BJ (cell line): ENCODE results near the gene SIGLEC1. TPM values are rescaled to one million over a fixed set of nuclear protein-coding genes. Genes with fewer than 3 reads are reported as not detected.

Source experiments
- CTCF ChIA-PET: fragments of 350-600 bp; formaldehyde crosslinking; extraction: SDS; loops from one replicate; lab custom pipeline; 2021; ENCODE audit warnings: antibody characterized with exemption, inconsistent platforms; lab: Yijun Ruan, JAX
- POLR2A ChIA-PET: fragments of 300-600 bp; sonication (Branson Sonifier 250); formaldehyde crosslinking; extraction: SDS; loops from one replicate; lab custom pipeline; 2021; ENCODE audit warnings: antibody characterized with exemption; lab: Charles Lee
- DNase-seq: peaks from one replicate; pipeline ENCODE4 v3.0.0-alpha.2; 2011; ENCODE audit warnings: low read depth
- H3K27me3 ChIP-seq: 2 replicates; pipeline ENCODE4 v1.6.0; 2011; ENCODE audit warnings: low read length; ENCODE audit not compliant: control insufficient read depth, insufficient read depth
- H3K36me3 ChIP-seq: 2 replicates; pipeline ENCODE4 v1.5.1; 2011; ENCODE audit warnings: low read length; ENCODE audit not compliant: control insufficient read depth, insufficient read depth
- H3K4me3 ChIP-seq: 2 replicates; pipeline ENCODE4 v1.5.1; 2011; ENCODE audit warnings: low read depth, mild to moderate bottlenecking, control low read depth, low read length
- polyA plus RNA-seq: library from polyadenylated mRNA; depleted of rRNA; stranded (reverse); fragments of >200 nt; gene quantifications from 2 replicates; pipeline ENCODE4 v1.2.3, GENCODE V29; 2011
- TF ChIP-seq, protein P1 (sequence below): IDR thresholded peaks from 2 replicates; pipeline ENCODE4 v1.5.1; 2011; ENCODE audit warnings: low read depth, mild to moderate bottlenecking, control low read depth, inconsistent platforms, low read length, moderate library complexity; ENCODE audit not compliant: insufficient read depth

The SIGLEC1 gene
- polyA plus RNA-seq, 1 experiment: not detected

DNA sequence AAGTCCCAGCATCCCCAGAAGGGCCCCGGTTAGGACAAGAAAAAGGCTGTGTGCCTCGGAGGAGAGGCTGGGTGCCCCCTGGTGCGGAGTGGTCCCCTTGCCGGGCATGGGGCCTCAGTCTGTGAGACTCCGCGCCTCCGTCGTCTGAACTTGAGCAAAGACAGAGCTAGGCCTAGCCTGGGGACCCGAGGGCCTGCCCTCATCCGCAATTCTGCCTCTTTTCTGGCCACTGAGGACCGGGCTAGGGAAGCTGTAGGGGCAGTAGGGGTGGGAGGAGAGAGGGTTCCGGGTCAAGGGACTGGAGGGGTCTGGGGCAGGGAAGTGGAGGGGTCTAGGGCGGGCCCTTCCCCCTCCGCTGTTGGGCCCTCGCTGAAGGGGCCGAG, 19.5 kb upstream of the SIGLEC1 start:
- ChIA-PET CTCF (interaction anchor here (0.7 to 1.3 kb wide), 5 partner anchors 15 to 55 kb away, joined by 3 to 4 read pairs (median 3); no protein-coding TSS in a partner anchor), POLR2A (interaction anchor here (0.5 kb wide), 1 partner anchor 9 kb away, joined by 4 read pairs; no protein-coding TSS in a partner anchor)
- TF ChIP-seq, protein P1, sequence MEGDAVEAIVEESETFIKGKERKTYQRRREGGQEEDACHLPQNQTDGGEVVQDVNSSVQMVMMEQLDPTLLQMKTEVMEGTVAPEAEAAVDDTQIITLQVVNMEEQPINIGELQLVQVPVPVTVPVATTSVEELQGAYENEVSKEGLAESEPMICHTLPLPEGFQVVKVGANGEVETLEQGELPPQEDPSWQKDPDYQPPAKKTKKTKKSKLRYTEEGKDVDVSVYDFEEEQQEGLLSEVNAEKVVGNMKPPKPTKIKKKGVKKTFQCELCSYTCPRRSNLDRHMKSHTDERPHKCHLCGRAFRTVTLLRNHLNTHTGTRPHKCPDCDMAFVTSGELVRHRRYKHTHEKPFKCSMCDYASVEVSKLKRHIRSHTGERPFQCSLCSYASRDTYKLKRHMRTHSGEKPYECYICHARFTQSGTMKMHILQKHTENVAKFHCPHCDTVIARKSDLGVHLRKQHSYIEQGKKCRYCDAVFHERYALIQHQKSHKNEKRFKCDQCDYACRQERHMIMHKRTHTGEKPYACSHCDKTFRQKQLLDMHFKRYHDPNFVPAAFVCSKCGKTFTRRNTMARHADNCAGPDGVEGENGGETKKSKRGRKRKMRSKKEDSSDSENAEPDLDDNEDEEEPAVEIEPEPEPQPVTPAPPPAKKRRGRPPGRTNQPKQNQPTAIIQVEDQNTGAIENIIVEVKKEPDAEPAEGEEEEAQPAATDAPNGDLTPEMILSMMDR: no peak
- DNase-seq: no peak
- H3K4me3 ChIP-seq: no peak overlapping the region
- peaks cover 33% of the 10 kb centered on the region for H3K27me3 ChIP-seq
- no peaks in the 10 kb centered on the region for H3K36me3 ChIP-seq

DNA sequence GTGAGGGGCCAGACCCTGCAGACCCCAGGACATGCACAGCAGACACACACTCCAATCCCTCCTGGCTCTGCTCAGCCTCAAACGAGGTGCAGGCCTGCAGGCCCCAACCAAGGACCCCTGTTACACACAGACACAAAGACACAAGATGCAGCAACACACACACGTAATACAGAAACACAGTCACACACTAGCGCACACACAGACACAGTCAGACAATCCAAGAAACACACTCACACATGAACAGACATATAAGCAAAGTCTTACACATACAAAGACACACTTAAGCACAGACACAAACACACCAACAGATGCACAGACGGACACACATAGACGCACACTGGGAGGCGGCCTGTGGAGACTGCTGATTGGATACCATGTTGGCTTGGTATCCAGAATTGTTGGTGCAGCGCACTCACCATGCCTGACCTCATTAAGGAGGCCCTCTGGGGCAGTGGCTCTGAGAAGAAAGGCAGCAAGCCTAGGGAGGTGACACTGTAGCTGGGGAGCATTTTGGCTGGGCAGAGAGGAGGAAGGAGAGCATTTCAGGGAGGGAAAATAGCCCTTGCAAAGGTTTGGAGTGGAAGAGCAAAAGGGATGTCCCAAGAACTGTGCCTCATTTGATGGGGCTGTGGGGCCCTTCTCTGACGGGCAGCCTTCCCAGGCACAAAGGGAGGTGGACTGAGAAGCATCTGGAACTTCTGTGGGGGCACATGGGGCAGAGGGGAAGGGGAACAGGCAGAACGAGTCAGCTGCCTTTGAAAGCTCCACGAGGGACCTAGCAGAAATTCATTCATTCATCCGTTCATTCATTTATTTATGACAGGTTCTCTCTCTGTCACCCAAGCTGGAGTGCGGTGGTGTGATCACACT, 18.6 kb upstream of the SIGLEC1 start:
- H3K36me3 ChIP-seq: no peaks in the 10 kb centered on the region
- H3K27me3 ChIP-seq: peaks cover 33% of the 10 kb centered on the region
- TF ChIP-seq, protein P1: no peak
- no peak for DNase-seq
- ChIA-PET POLR2A (interaction anchor here (0.5 kb wide), 1 partner anchor 8 kb away, joined by 4 read pairs; no protein-coding TSS in a partner anchor), CTCF (interaction anchor here (0.7 to 2.2 kb wide), 6 partner anchors 14 to 54 kb away, joined by 3 to 11 read pairs (median 4); no protein-coding TSS in a partner anchor)
- H3K4me3 ChIP-seq: no peak overlapping the region

DNA sequence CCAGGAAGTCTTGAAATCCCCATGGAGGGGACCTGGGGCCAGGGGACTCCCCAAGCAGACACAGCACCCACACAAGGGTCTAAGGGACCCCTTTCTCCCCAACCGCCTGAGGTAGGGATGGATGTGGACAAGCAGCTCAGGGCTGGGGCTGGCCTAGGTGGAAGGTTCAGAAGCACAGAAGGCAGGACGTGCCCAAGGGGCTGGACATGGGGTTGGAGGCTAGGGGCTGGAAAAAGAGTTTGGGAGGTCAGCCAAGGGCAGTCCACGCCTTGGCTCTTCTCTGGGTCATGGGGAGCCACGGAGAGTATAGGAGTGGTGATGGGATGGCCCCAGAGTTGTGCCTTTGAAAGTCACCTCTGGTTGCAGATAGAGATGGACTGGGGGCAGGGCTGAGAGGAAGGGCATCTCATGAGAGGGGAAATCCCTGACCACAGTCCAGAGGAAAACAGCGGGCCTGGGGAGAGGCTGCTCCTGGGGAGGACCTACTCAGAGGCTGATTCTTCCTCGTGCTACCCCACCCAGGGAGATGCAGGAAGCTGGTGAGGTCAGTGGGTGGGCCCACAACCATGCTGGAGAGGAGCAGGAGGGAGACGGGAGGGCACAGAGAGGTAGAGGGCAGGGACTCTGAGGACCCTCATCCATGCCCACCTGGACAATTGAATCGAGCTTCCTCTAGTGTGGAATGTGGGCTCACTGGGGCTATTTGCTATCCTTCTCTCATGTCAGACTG, 17.6 kb upstream of the SIGLEC1 start:
- Histone ChIP-seq H3K4me3 (no peak overlapping the region), H3K36me3 (no peaks in the 10 kb centered on the region), H3K27me3 (peaks cover 33% of the 10 kb centered on the region)
- DNase-seq: no peak
- CTCF ChIA-PET: interaction anchor here (1.0 to 2.2 kb wide), 3 partner anchors 19 to 26 kb away, joined by 3 to 11 read pairs (median 4); no protein-coding TSS in a partner anchor
- TF ChIP-seq, protein P1: no peak
- POLR2A ChIA-PET: no interaction called here

DNA sequence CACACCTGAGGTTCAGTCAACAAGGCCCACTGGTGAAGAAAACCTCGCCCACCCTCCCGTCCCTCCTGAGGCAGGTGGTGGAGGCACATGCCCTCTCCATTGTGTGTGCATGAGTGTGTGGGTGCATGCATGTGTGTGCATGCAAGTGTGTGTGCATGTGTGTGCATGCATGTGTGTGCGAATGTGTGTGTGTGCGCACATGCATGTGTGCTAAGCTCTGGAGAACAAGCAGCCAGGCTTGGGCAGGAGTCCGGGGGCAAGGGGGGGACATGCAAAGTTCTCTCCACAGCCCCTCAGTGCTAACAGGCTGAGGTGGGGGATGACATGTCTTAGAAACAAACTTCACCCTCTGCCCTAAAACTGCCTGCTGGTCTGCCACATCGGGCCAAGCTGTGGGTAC, 17.0 kb upstream of the SIGLEC1 start:
- TF ChIP-seq, protein P1: no peak
- Histone ChIP-seq H3K27me3 (peaks cover 32% of the 10 kb centered on the region), H3K4me3 (no peak overlapping the region), H3K36me3 (no peaks in the 10 kb centered on the region)
- DNase-seq: no peak
- ChIA-PET POLR2A (no interaction called here), CTCF (interaction anchor here (0.8 to 2.2 kb wide), 6 partner anchors 9 to 26 kb away, joined by 3 to 11 read pairs (median 4); no protein-coding TSS in a partner anchor)
